HCT116 (cell line): ENCODE measurements around the gene PCCA. TPM values are rescaled to one million over a fixed set of nuclear protein-coding genes. Genes with fewer than 3 reads are reported as not detected.

Experiments used
- ATAC-seq: fragments of 200-7000 bp; cut with Tn5 transposase; 2 replicates; pipeline ENCODE4 v1.9.1; 2020; ENCODE audit warnings: mild to moderate bottlenecking, moderate library complexity
- BruUV-seq: library from RNA; stranded (reverse); fragments of 400-500 nt; replicated peaks from 2 replicates; lab custom pipeline; 2021; lab: Mats Ljungman, UMichigan
- CTCF ChIA-PET: fragments of 300-600 bp; sonication (Branson Sonifier 250); formaldehyde crosslinking; loops from one replicate; lab custom pipeline; 2021; ENCODE audit warnings: antibody characterized with exemption; lab: Charles Lee
- POLR2A ChIA-PET: fragments of 300-600, 350-600 bp; sonication (Branson Sonifier 250); formaldehyde crosslinking; loops from one replicate; lab custom pipeline; 2021; ENCODE audit warnings: antibody characterized with exemption; lab: Charles Lee
- RAD21 ChIA-PET, 2 experiments: fragments of 300-600 bp; sonication (Branson Sonifier 250); formaldehyde crosslinking; loops; one replicate each; lab custom pipeline; 2023; ENCODE audit warnings: low total read pairs in 2 of 2; ENCODE audit not compliant: uncharacterized antibody in 2 of 2, unreplicated experiment in 2 of 2, low non-redundant PET in 1 of 2; lab: Charles Lee
- DNase-seq: peaks from one replicate; pipeline ENCODE4 v3.0.0-alpha.2; 2010; ENCODE audit warnings: low read depth, low spot score
- H2AFZ ChIP-seq: fragments of 200-600 bp; shearing (Covaris generic), sonication (generic); 2 replicates; pipeline ENCODE4 v1.6.1; 2017; ENCODE audit warnings: low read depth, mixed run types, mixed read lengths, antibody characterized with exemption, low read length; ENCODE audit not compliant: poor library complexity, severe bottlenecking
- H3K27ac ChIP-seq: 2 replicates; pipeline ENCODE4 v1.5.1; 2012; ENCODE audit warnings: low read depth, low read length
- H3K27me3 ChIP-seq: fragments of 200-600 bp; sonication (generic); 2 replicates; pipeline ENCODE4 v1.6.1; 2016; ENCODE audit warnings: mixed run types, low read length, mixed read lengths; ENCODE audit not compliant: insufficient read depth
- H3K36me3 ChIP-seq, 2 experiments: fragments of 200-500 bp in 1 of 2; fragments of 200-600 bp in 1 of 2; sonication (Bioruptor generic) in 1 of 2; sonication (generic) in 1 of 2; 2 replicates each; pipeline versions ENCODE4 v1.5.1 to v1.6.1; 2014 to 2016; ENCODE audit warnings: low read length in 2 of 2, inconsistent platforms in 1 of 2, mixed read lengths in 1 of 2, mixed run types in 1 of 2; ENCODE audit not compliant: insufficient read depth in 2 of 2, control insufficient read depth in 1 of 2
- H3K4me1 ChIP-seq, 2 experiments: fragments of 200-600 bp in 1 of 2; sonication (generic) in 1 of 2; 2 replicates each; pipeline versions ENCODE4 v1.5.1 to v1.6.1; 2012 to 2017; ENCODE audit warnings: low read length in 2 of 2, inconsistent platforms in 1 of 2, mild to moderate bottlenecking in 1 of 2, mixed read lengths in 1 of 2, mixed run types in 1 of 2, moderate library complexity in 1 of 2; ENCODE audit not compliant: insufficient read depth in 2 of 2, control insufficient read depth in 1 of 2
- H3K4me2 ChIP-seq: fragments of 200-600 bp; sonication (generic); 2 replicates; pipeline ENCODE4 v1.6.1; 2017; ENCODE audit warnings: mixed run types, low read length, mixed read lengths
- H3K4me3 ChIP-seq, 2 experiments: fragments of 200-600 bp in 1 of 2; sonication (generic) in 1 of 2; replicated peaks in 1 of 2; 2 replicates each; pipeline ENCODE4 v1.5.1; 2011 to 2016; ENCODE audit warnings: low read length in 2 of 2, control low read depth in 1 of 2, low read depth in 1 of 2, mild to moderate bottlenecking in 1 of 2, mixed read lengths in 1 of 2, mixed run types in 1 of 2
- H3K79me2 ChIP-seq: fragments of 200-600 bp; sonication (generic); 2 replicates; pipeline ENCODE4 v1.6.1; 2017; ENCODE audit warnings: mild to moderate bottlenecking, mixed run types, low read length, moderate library complexity, mixed read lengths; ENCODE audit not compliant: insufficient read depth
- H3K9ac ChIP-seq: fragments of 200-600 bp; sonication (generic); 2 replicates; pipeline ENCODE4 v1.6.1; 2016; ENCODE audit warnings: low read length, mixed read lengths
- H3K9me2 ChIP-seq: fragments of 200-600 bp; sonication (generic), shearing (Covaris generic); 2 replicates; pipeline ENCODE4 v1.6.1; 2017; ENCODE audit warnings: mixed run types, mild to moderate bottlenecking, moderate library complexity; ENCODE audit not compliant: insufficient read depth
- H3K9me3 ChIP-seq, 2 experiments: fragments of 200-500 bp in 1 of 2; fragments of 200-600 bp in 1 of 2; sonication (Bioruptor generic) in 1 of 2; sonication (generic) in 1 of 2; 2 replicates each; pipeline ENCODE4 v1.6.1; 2014 to 2017; ENCODE audit warnings: low read length in 2 of 2, mixed read lengths in 2 of 2, inconsistent platforms in 1 of 2, low read depth in 1 of 2, mild to moderate bottlenecking in 1 of 2, mixed run types in 1 of 2, moderate library complexity in 1 of 2; ENCODE audit not compliant: control insufficient read depth in 1 of 2, insufficient read depth in 1 of 2
- H4K20me1 ChIP-seq: fragments of 200-600 bp; sonication (generic), shearing (Covaris generic); 2 replicates; pipeline ENCODE4 v1.6.1; 2017; ENCODE audit warnings: mixed run types, mild to moderate bottlenecking, moderate library complexity; ENCODE audit not compliant: insufficient read depth
- ATF3 ChIP-seq: IDR thresholded peaks from 2 replicates; pipeline ENCODE4 v1.6.1; 2012
- CBX3 ChIP-seq: IDR thresholded peaks from 2 replicates; pipeline ENCODE4 v1.6.1; 2012; ENCODE audit warnings: low read depth
- CTCF ChIP-seq, 3 experiments: fragments of 200-600 bp in 1 of 3; sonication (generic) in 1 of 3; IDR thresholded peaks in 2 of 3; conservative IDR thresholded peaks in 1 of 3; 2 replicates each; pipeline ENCODE4 v1.5.1; 2012 to 2017; ENCODE audit warnings: low read depth in 2 of 3, low read length in 2 of 3, antibody characterized with exemption in 1 of 3, borderline replicate concordance in 1 of 3, control low read depth in 1 of 3, mild to moderate bottlenecking in 1 of 3, mixed read lengths in 1 of 3, mixed run types in 1 of 3, moderate library complexity in 1 of 3; ENCODE audit not compliant: insufficient read depth in 1 of 3
- EGR1 ChIP-seq: IDR thresholded peaks from 2 replicates; pipeline ENCODE4 v1.6.1; 2012; ENCODE audit warnings: low read depth
- ELF1 ChIP-seq: IDR thresholded peaks from 2 replicates; pipeline ENCODE4 v1.6.1; 2012; ENCODE audit warnings: low read depth, borderline replicate concordance
- EZH2 ChIP-seq: fragments of 200-600 bp; sonication (generic); IDR thresholded peaks from 2 replicates; pipeline ENCODE4 v1.6.1; 2017; ENCODE audit warnings: antibody characterized with exemption, mixed run types
- FOSL1 ChIP-seq: IDR thresholded peaks from 2 replicates; pipeline ENCODE4 v1.6.1; 2012; ENCODE audit warnings: low read depth
- MAX ChIP-seq: IDR thresholded peaks from 2 replicates; pipeline ENCODE4 v1.6.1; 2012
- SIN3A ChIP-seq: IDR thresholded peaks from 2 replicates; pipeline ENCODE4 v1.6.1; 2012; ENCODE audit warnings: low read depth
- SP1 ChIP-seq: IDR thresholded peaks from 2 replicates; pipeline ENCODE4 v1.6.1; 2012; ENCODE audit warnings: low read depth
- YY1 ChIP-seq: IDR thresholded peaks from 2 replicates; pipeline ENCODE4 v1.6.1; 2011; ENCODE audit warnings: low read length, low read depth, moderate library complexity, mild to moderate bottlenecking; ENCODE audit not compliant: insufficient replicate concordance; ENCODE audit errors: extremely low read depth
- ZBTB33 ChIP-seq: IDR thresholded peaks from 2 replicates; pipeline ENCODE4 v1.6.1; 2011; ENCODE audit warnings: mild to moderate bottlenecking, low read length, moderate library complexity; ENCODE audit not compliant: insufficient replicate concordance; ENCODE audit errors: extremely low read depth
- ZNF274 ChIP-seq: fragments of 200-500 bp; sonication (Bioruptor generic); IDR thresholded peaks from 2 replicates; pipeline ENCODE4 v1.6.1; 2014; ENCODE audit warnings: mild to moderate bottlenecking, low read depth, low read length, inconsistent platforms
- intact Hi-C: fragments of 100-400 bp; cut with micrococcal nuclease; formaldehyde crosslinking; loops from 2 replicates; pipeline ENCODE4 v1.10.0; 2022
- total RNA-seq: library from RNA; stranded (reverse); gene quantifications from one replicate; pipeline ENCODE4 v1.2.1, GENCODE V29; 2021; ENCODE audit not compliant: unreplicated experiment

Gene PCCA
- total RNA-seq, 1 experiment from 2014 or later: 23.0 TPM

GRCh38 chr13:100290165-100290801 lies 201.4 kb downstream of the PCCA start:
- H2AFZ ChIP-seq: no peak overlapping the region
- ATAC-seq: no peak
- H4K20me1 ChIP-seq: no peaks in the 10 kb centered on the region
- no peak overlapping the region for H3K4me3 ChIP-seq
- no peaks in the 10 kb centered on the region for H3K9me3 ChIP-seq
- TF ChIP-seq EGR1 (no peak), SP1 (no peak), YY1 (no peak), FOSL1 (no peak), SIN3A (no peak), CTCF (IDR thresholded peaks at IDR 0.05 in 2 of 3, conservative IDR thresholded peaks at IDR 0.05 in 1 of 3; ENCODE audit: borderline replicate concordance in 1 of 3, insufficient read depth in 1 of 3, low read depth in 2 of 3, low read length in 2 of 3) (no peak), EZH2 (no peak), CBX3 (no peak), ELF1 (no peak), ZBTB33 (no peak), MAX (no peak), ATF3 (no peak), ZNF274 (no peak)
- intact Hi-C loops: no loop called here
- POLR2A ChIA-PET: no interaction called here
- H3K4me1 ChIP-seq: no peaks in the 10 kb centered on the region
- RAD21 ChIA-PET: no interaction called here
- no TSS peak for BruUV-seq
- no peaks in the 10 kb centered on the region for H3K79me2 ChIP-seq
- H3K36me3 ChIP-seq: no peaks in the 10 kb centered on the region
- H3K27me3 ChIP-seq: no peaks in the 10 kb centered on the region
- H3K9me2 ChIP-seq: no peaks in the 10 kb centered on the region
- H3K9ac ChIP-seq: no peak overlapping the region
- H3K4me2 ChIP-seq: no peak overlapping the region
- CTCF ChIA-PET: no interaction called here
- H3K27ac ChIP-seq: no peak overlapping the region
- DNase-seq: no peak
